ENCODE data around the gene RDH11.
"Not testable (repeated sequence)": the region's sequence is repeated elsewhere in the genome, so short reads cannot be mapped to it uniquely, and the experiment has no call there.

The RDH11 gene, protein sequence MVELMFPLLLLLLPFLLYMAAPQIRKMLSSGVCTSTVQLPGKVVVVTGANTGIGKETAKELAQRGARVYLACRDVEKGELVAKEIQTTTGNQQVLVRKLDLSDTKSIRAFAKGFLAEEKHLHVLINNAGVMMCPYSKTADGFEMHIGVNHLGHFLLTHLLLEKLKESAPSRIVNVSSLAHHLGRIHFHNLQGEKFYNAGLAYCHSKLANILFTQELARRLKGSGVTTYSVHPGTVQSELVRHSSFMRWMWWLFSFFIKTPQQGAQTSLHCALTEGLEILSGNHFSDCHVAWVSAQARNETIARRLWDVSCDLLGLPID

DNA sequence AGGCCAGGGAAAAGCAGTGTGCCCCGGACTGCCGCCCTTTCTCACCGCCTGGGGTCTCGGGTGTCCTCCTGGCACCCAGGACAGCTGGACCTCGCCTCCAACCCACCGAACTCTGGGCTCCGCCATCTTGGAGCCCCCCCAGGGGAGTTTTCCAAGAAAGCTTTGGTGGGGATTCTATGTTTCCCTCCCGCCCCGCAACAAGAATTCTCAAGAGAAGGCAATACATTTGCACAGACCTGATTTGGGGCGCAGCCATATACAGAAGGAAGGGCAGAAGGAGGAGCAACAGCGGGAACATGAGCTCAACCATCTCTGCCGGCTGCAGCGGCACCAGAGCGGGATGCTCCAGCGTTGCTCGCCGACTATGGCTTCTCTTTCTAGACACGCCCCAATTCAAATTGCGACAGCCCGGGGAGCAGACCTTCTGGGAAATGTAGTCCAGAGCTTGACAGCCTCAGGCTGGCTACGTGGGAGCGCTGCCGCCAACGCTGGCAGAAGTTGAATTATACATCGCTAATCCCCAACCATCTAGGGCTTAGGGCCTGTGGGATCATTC lies at the start of gene RDH11:
Gene RDH11 (minus strand): TSS at position 371 of the 556 bp plus-strand sequence. CDS start 61 bp downstream, at position 310.
- peak; percentile 23 for DNase-seq

- DNase-seq: no peak
Observed at GRCh38 chr14:67744046-67744445, 48.5 kb upstream of the RDH11 start.

DNA sequence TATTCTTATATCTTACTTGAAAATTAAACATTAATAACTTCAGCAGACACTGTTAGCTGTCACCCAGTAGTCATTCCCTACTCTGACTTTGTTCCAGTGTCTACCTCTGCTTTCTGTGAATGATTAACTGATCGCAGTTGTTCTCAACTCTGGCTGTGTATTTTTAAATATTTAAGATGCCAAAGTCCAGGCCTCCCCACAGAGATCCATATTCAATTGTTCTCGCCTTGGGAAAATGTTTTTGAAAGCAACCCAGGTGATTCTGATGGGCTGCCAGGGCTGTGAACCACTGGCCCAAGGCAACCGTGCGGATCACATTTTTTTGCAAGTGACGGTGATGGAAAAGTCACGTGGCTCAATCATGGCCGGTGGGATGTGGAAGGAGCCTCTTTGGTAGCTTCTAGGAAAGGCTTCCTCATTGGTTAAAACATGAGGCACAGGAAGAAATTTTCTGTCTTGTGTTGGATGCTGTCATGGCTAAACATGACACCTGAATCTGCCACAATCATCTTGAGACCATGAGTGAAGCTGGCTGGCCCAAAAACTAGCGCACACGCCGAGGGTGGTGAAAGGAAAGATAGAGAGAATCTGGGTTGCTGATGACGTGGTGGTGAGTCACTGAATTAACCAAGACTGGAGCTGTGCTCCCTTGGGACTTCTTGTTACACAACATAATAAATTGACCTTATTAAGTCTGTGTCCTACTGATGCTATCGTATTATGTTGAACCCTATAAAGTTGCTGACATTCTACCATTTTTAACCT lies 43.4 kb upstream of the RDH11 start:
- DNase-seq: peak; percentile 39

- no peak for DNase-seq
Observed at GRCh38 chr14:67736771-67737170, 41.2 kb upstream of the RDH11 start.

- no peak for DNase-seq
Observed at GRCh38 chr14:67735336-67736147, 40.0 kb upstream of the RDH11 start.

DNA sequence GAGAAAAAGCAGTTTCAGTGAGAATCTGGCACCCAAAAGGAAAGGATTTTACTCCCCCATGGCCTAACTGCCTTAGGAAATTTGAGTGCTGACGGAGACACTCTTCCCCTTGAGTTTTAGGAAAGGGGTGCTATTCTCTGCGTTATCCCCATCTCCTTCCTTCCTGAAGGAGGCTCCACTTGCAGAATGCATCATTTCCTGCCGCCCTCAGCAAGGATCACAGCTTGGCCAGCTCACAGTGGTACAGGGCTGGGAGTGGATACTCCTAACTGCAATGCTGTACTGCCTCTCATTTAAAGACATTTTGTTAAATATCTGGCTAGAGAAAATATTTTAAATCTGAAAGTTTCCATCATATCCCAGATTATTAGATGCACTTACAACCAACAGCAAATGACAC lies 39.1 kb upstream of the RDH11 start:
- DNase-seq: no peak

DNA sequence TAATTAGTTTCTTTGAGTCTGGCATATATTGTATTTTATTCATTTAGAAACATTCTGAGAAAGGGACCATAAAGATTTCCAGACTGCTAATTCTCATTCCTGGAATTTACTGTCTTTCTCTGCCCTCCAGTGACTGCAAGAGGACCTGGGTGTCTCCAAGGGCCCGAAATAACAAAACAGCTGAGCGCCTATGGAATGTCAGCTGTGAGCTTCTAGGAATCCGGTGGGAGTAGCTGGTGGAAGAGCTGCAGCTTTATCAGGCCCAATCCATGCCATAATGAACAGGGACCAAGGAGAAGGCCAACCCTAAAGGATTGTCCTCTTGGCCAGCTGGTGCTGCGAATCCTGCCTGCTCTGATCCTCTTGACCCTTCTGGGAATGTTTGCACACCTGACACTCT lies 38.1 kb upstream of the RDH11 start:
- DNase-seq: no peak

DNA sequence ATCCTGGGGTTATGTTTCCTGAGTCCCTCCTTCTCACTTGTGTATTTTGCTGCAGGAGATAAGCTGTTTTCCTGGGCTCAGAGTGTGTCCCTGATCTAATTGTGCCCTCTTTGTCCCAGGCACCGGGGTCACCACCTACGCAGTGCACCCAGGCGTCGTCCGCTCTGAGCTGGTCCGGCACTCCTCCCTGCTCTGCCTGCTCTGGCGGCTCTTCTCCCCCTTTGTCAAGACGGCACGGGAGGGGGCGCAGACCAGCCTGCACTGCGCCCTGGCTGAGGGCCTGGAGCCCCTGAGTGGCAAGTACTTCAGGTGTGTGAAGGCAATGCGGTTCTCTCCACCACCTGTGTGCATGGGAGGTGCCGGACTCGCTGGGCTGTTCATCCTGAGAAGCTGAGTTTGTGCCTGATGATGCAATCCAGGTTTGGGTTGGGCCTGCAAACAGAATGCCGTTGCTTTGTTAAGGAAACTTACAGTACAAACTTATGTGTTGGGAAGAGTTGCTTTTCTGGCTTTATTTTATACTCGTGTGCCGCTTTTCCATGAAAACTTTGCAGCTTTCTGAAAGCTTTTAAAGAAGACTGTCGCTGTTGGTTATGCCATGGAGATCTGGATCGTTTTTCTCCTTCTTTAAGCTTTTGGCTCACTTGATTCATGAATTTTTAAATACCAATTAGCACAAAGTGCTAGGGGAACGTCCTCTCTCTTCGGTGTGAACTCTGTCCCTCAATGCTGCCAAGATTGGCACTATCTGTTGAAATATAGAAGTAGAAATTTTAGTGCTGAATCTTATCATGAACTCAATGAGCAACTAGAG lies 33.7 kb upstream of the RDH11 start:
- no peak for DNase-seq

GRCh38 chr14:67728258-67728657 lies 32.7 kb upstream of the RDH11 start:
- no peak for DNase-seq

DNA sequence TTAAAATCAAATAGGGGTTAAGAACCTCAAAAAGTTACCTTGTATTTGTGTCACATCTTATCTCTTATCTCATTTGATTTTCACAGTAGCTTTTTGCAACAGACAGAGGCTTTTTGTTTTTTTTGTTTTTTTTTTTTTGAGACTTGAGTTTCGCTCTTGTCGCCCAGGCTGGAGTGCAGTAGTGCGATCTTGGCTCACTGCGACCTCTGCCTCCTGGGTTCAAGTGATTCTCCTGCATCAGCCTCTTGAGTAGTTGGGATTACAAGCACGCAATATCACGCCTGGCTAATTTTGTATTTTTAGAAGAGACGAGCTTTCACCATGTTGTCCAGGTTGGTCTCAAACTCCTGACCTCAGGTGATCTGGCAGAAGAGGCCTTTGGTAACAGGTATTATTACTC lies 31.8 kb upstream of the RDH11 start:
- DNase-seq: no peak

GRCh38 chr14:67725171-67725570 lies 29.6 kb upstream of the RDH11 start:
- DNase-seq: no peak

DNA sequence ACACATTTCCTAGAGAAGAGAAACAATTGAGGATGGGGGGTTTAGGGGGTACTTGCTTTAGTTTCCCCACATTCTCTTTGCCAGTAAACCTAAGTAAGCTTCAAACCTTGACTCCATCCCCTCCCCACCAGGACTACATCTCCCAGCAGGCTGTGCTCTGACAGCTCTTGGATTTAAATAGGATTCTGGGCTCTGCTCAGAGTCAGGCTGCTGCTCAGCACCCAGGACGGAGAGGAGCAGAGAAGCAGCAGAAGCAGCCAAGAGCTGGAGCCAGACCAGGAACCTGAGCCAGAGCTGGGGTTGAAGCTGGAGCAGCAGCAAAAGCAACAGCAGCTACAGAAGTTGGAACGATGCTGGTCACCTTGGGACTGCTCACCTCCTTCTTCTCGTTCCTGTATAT lies 26.7 kb upstream of the RDH11 start:
- no peak for DNase-seq

DNA sequence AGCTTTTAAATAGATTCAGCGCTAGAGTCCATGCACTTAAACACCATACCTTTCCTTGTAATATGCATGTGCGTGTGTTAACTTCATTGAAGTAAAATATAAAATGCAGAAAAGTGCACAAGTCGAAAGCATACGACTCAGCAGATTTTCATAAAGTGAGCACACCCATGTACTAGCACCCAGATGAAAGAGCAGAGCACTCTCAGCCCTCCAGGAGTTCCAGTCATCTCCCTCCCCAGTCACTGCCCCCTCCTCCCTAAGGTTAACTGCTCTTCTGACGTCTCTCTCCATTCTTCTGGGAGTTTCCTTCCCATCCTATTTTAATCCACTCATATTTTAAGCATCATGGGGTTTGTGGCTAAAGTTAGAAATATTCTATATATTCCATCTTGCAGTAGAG lies 26.3 kb upstream of the RDH11 start:
- no peak for DNase-seq

- no peak for DNase-seq
Observed at GRCh38 chr14:67719866-67720265, 24.3 kb upstream of the RDH11 start.

DNA sequence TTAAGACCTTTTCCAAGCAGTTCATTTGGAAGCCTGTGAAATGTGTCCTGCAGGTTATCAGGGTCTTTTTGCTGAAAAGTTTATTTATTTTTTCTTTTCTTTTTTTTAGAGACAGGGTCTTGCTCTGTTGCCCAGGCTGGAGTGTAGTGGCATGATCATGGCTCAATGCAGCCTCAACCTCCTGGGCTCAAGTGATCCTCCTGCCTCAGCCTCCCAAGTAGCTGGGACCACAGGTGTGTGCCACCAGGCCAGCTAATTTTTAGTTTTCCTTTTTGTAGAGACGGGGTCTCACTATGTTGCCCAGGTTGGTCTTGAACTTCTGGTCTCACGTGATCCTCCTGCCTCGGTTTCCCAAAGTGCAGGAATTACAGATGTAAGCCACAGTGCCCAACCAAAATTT lies 23.8 kb upstream of the RDH11 start:
- not testable (repeated sequence) for DNase-seq

DNA sequence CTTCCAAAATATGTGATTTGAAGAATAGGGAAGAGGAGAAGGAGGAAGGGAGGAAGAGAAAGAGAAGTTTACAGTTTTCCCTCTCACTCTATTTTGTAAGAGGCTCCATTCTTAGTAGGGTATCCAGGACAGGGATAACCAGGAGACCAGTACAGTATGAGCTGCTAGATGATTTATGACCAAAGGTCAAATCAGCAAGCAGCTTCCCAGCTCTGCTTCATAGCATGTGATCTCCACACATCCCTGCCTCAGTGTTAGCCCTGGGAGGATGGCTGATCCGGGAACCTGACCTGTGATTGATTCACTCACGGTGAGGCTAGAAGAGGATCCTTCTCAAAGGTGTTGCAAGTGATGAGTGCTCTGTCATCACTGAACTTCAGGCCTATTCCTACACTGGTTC lies 22.7 kb upstream of the RDH11 start:
- no peak for DNase-seq

DNA sequence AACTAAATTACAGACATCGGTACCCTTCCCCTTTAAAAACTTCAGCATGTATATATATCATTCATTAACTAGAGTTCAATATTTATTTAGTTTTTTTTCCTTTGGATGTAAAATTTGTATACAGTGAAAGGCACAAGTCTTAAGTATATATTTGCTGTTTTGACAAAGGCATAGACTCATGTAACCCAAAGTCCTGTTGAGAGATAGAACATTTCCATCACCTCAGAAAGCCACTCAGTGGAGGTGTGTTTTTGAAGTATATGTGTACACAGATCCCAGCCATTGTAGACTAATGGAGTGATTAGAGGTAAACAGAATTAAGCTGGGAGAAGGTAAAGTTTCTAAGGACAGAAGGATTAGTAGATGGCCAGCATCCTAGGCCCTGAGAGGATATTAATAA lies 21.5 kb upstream of the RDH11 start:
- no peak for DNase-seq

DNA sequence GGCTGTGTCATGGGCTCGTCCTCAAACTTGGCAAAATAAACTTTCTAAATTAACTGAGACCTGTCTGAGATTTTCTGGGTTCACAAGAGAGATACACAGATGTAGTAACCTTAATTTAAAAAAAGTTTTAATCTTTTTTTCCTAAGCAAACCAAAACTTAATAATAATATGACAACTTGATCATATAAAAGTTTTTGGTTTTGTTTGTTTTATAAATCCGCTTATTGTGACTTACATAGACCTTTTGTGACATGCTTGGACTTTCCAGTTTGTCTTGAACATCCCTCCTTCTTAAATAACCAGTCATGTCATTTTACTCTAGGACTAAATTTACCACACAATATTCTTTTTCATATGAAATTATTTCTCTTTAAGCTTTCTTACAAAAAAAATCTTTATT lies 14.6 kb upstream of the RDH11 start:
- DNase-seq: no peak

- DNase-seq: not testable (repeated sequence)
Observed at GRCh38 chr14:67709796-67710195, 14.2 kb upstream of the RDH11 start.

- DNase-seq: not testable (repeated sequence)
Observed at GRCh38 chr14:67709346-67709745, 13.8 kb upstream of the RDH11 start.

- DNase-seq: no peak
Observed at GRCh38 chr14:67705211-67705610, 9.6 kb upstream of the RDH11 start.

DNA sequence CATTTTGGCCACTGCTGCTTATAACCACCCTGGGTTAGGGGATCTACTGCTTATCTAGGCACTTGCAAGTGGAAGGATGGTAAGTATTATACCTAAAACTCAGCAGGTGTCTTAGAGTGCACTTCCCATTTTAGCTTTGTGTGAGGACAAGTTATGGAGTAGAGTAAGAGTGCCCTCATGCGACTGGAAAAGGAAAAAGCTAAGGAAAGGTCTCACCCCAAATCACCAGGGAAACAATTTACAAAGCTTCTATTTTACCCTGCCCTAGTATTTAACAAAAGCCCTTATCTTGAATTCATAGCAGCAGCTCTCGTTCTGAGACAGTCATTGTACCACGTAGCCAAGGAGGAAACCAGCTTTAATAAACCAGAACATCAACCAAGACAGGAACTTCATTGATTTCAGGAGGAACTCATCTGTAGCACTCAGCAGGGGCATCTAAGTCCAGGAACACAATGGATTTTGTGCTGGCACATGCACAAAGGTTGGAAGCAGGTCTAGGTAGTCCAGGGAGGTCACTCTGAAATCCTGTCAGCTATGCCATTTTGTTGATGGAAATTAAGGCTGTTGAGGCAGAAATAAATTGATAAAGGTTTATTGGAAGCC lies 9.0 kb upstream of the RDH11 start:
- no peak for DNase-seq
